22Rv1 (cell line): ENCODE measurements around the gene GPR146.

Source experiments
- CTCF ChIP-seq: fragments of 450-650 bp; IDR thresholded peaks from 2 replicates; pipeline ENCODE4 v1.5.1; 2017; ENCODE audit warnings: mild to moderate bottlenecking
- ZFX ChIP-seq: fragments of 450-650 bp; IDR thresholded peaks from 2 replicates; pipeline ENCODE4 v1.6.1; 2017; ENCODE audit warnings: antibody characterized with exemption, borderline replicate concordance

DNA sequence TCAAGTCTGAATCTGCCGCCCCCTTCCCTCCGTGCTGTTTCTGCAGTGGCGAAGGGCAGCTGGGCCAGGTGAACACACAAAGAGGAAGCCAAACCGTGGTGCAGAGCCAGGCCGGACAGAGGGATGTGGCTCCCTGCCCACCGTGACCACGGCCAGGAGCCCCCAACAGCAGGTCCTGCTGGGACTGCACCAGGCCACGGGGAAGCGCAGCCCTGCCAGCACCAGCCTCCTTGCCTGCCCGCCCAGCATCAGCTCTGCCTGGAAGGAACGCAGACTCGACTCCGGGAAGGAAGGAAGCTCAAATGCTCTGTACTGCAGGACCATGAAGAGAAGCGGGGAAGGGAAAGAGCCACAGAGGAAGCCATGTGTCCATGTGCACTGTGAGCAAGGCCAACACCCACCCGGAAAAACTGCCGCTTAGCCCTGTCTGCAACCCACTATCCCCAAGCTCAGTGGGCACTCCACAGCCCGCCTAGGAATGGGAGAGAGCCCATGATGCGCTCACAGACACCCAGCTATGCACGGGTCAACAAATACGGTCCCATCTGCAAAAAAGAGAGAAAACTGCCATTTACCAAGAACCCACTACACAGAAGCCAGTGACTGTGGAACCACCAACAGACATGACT lies 62.6 kb downstream of the GPR146 start:
- TF ChIP-seq CTCF, result no peak
- no peak for TF ChIP-seq ZFX
